IPS-20b (cell line): Measurements from ENCODE around the gene MVD.

Source experiments
- H3K27ac ChIP-seq: one replicate; pipeline ENCODE4 v1.5.1; 2013; ENCODE audit warnings: low read length
- H3K27me3 ChIP-seq: 2 replicates; pipeline ENCODE4 v1.6.1; 2013; ENCODE audit warnings: mild to moderate bottlenecking, low read length, inconsistent platforms; ENCODE audit not compliant: insufficient read depth
- H3K36me3 ChIP-seq: 2 replicates; pipeline ENCODE4 v1.6.1; 2013; ENCODE audit warnings: low read depth, mild to moderate bottlenecking, inconsistent platforms, low read length, moderate library complexity; ENCODE audit not compliant: insufficient read depth
- H3K4me1 ChIP-seq: 2 replicates; pipeline ENCODE4 v1.6.1; 2013; ENCODE audit warnings: mild to moderate bottlenecking, control low read depth, inconsistent platforms, low read length, moderate library complexity; ENCODE audit not compliant: insufficient read depth
- H3K4me3 ChIP-seq: 2 replicates; pipeline ENCODE4 v1.5.1; 2013; ENCODE audit warnings: mild to moderate bottlenecking, low read length, inconsistent platforms
- H3K9ac ChIP-seq: 2 replicates; pipeline ENCODE4 v1.6.1; 2013; ENCODE audit warnings: low read depth, mild to moderate bottlenecking, inconsistent platforms, low read length, moderate library complexity
- H3K9me3 ChIP-seq: 2 replicates; pipeline ENCODE4 v1.6.1; 2013; ENCODE audit warnings: mild to moderate bottlenecking, low read depth, low read length, inconsistent platforms; ENCODE audit not compliant: insufficient read depth

Gene MVD

GRCh38 chr16:88659160-88659559 is 3.7 kb downstream of the MVD start:
- Histone ChIP-seq H3K4me1 (peaks cover 6% of the 10 kb centered on the region; the same call in 1 of the 2 replicates), H3K27ac (no peak overlapping the region), H3K36me3 (peaks cover 29% of the 10 kb centered on the region), H3K4me3 (no peak overlapping the region), H3K9me3 (no peaks in the 10 kb centered on the region), H3K9ac (no peak overlapping the region), H3K27me3 (no peaks in the 10 kb centered on the region; the same call in 1 of the 2 replicates)

GRCh38 chr16:88658714-88659113 is 4.2 kb downstream of the MVD start:
- H3K4me1 ChIP-seq: peaks cover 6% of the 10 kb centered on the region; the same call in 1 of the 2 replicates

DNA sequence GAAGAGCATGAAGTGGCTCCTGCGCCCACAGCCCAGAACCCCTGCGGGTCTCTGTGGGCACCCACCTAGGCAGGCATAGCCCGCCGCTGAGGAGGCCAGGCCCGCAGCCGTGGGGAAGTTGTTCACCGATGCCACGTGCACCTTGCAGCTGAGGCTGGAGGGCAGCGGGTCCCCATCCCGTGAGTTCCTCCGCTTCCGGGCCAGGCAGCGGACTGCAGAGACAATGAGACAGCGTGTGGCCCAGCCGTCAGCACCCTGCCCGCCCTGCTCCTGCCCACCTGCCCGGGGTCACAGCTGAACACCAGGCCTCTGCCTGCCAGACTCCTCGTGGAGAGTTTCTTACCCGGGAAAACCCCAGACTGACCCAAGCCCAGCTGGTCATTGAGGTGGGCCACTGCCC is 5.5 kb downstream of the MVD start:
- Histone ChIP-seq H3K9ac (no peak overlapping the region), H3K36me3 (peaks cover 38% of the 10 kb centered on the region), H3K4me3 (no peak overlapping the region), H3K27ac (no peak overlapping the region), H3K27me3 (no peaks in the 10 kb centered on the region), H3K4me1 (peaks cover 6% of the 10 kb centered on the region; the same call in 1 of the 2 replicates), H3K9me3 (no peaks in the 10 kb centered on the region)

More at GRCh38 chr16:88658714-88659113, 4.2 kb downstream of the MVD start:
- Histone ChIP-seq H3K36me3 (peaks cover 31% of the 10 kb centered on the region), H3K27ac (no peak overlapping the region), H3K9me3 (no peaks in the 10 kb centered on the region), H3K27me3 (no peaks in the 10 kb centered on the region), H3K9ac (no peak overlapping the region), H3K4me3 (no peak overlapping the region)

DNA sequence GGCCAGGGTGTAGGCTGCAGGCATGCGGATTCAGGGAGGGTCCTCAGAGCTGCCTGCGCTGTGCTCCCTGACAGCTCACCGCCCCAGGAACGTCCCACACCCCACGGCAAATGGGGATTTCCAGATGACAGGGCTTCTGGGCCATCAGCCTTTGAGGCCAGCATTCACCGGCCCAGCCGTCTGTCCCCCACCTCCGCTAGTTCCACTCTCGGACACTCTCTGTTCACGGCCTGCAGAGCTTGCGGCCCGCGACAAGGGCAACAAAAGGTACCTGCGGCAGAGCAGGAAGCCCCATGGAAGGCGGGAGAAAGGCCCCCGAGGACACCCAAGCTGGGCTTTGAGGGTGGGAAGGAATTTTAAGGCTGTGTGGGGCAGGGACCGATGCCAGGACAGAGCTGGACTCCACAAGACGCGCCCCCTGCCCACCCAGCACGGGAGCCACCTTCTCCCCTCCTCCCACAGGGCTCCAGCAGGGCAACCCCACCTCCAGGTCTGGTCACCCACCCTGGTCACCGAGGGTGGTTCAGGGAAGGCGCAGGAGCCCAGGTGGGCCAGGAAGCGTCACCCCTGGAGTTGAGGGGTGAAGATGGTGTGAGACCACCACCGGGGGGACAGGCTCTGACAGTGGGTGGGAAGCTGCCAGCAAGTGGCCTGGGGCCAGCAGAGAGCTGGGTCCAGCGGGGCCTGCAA is 6.5 kb downstream of the MVD start:
- H3K27me3 ChIP-seq: no peaks in the 10 kb centered on the region
- peaks cover 38% of the 10 kb centered on the region for H3K36me3 ChIP-seq
- no peak overlapping the region for H3K9ac ChIP-seq
- no peaks in the 10 kb centered on the region for H3K9me3 ChIP-seq
- H3K27ac ChIP-seq: no peak overlapping the region
- no peak overlapping the region for H3K4me3 ChIP-seq
- H3K4me1 ChIP-seq: peaks cover 5% of the 10 kb centered on the region; the same call in 1 of the 2 replicates

DNA sequence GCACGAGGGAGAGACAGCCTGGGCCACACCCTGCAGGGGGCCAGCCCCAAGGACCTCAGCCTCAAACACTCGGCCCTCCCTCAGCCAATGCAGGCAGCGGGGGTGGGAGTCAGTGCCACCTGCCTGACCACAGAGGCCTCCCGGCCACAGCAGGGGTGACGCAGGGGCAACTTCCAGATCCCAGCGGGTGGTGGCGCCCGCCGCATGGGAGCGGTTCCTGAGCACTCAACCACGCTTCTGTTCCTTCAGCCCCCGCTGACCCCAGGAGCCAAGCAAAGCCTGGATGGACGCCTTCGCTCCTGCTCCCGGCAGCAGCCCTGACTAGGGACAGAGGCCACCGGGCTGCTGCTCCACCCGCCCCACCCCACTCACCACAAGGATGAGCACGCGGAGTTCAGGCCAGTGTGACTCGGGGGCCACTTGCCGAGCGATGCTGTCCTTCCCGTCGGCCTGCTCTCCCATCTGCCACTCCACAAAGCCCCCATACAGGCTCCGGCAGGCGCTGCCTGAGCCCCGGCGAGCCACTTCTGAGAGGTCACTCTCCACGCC is 7.1 kb downstream of the MVD start:
- Histone ChIP-seq H3K9me3 (no peaks in the 10 kb centered on the region), H3K4me1 (peaks cover 5% of the 10 kb centered on the region; the same call in 1 of the 2 replicates), H3K27ac (no peak overlapping the region), H3K4me3 (no peak overlapping the region), H3K9ac (no peak overlapping the region), H3K27me3 (no peaks in the 10 kb centered on the region), H3K36me3 (peaks cover 38% of the 10 kb centered on the region)

GRCh38 chr16:88655053-88655732 is 7.7 kb downstream of the MVD start:
- no peak overlapping the region for H3K4me3 ChIP-seq
- H3K4me1 ChIP-seq: peaks cover 5% of the 10 kb centered on the region; the same call in 1 of the 2 replicates
- no peaks in the 10 kb centered on the region for H3K9me3 ChIP-seq
- no peak overlapping the region for H3K9ac ChIP-seq
- H3K27me3 ChIP-seq: no peaks in the 10 kb centered on the region
- no peak overlapping the region for H3K27ac ChIP-seq
- H3K36me3 ChIP-seq: peaks cover 38% of the 10 kb centered on the region

DNA sequence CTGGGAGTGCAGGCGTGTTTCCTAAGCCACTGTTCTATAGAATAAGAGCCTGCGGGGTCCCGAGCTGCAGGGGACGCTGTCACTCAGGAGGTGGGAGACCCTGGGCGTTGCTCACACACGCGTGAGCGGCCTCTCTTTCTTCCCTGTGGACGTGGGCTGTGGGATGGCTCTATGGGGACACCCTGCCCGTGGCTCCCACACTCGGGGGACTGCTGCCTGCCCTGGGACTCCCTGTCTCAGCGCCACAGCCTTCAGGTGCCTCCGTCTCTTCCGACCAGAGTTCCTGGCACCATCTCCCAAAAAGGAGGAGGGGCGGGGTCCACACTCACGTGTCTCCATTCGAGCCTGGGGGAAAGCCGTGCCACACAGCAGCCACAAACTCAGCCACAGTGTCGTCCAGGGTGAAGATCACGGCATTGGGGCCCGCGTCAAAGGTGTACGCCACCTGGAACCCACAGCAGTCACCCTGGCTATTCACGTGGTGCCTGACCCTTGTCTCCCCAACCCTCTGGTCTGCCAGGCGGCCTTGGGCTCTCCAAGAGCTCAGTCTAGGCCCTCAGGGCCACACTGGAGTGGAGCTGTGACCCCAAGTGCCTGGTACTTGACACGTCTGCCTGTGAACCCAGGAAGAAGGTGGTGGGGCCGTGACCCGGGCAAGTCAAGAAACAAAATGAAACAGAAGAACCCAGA is 8.4 kb downstream of the MVD start:
- no peaks in the 10 kb centered on the region for H3K9me3 ChIP-seq
- no peaks in the 10 kb centered on the region for H3K27me3 ChIP-seq
- H3K9ac ChIP-seq: no peak overlapping the region
- H3K27ac ChIP-seq: no peak overlapping the region
- H3K36me3 ChIP-seq: peaks cover 38% of the 10 kb centered on the region
- H3K4me3 ChIP-seq: no peak overlapping the region
- peaks cover 5% of the 10 kb centered on the region; the same call in 1 of the 2 replicates for H3K4me1 ChIP-seq

DNA sequence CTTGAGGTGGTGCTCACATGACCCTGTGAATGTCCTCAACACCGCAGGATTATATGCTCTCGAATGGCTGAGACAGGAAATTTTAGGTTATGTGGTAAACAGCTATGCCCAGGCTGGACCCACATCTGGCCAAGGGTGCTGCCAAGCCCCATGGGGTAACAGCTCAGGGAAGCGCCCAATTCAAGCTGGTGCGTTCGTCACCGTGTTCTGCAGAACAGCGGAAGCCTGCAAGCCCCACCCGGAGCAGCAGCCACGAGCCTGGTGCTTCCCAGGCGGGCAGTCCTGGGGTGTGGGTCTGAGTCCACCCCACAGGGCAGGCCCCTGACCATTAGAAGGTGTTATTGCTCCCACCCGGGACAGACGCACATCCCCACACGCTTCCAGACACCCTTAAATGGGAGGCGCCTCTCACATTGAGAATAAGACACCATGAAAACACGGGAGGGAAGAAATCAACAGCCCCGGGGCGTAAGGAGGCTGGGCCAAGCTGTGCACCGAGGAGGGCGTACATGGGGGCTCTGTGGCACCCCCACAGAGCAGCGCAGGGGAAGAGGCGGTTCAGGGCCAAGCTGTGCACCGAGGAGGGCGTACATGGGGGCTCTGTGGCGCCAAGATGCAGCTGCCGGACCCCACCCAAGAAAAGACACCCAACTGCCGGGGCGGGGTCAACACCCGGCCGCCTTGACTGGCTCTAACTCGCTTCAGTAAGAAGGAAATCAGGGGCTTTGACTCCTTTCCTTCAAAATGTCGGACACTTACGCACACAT is 9.1 kb downstream of the MVD start:
- Histone ChIP-seq H3K9ac (no peak overlapping the region), H3K36me3 (peaks cover 38% of the 10 kb centered on the region), H3K4me3 (no peak overlapping the region), H3K27ac (no peak overlapping the region), H3K9me3 (no peaks in the 10 kb centered on the region), H3K27me3 (no peaks in the 10 kb centered on the region), H3K4me1 (peaks cover 5% of the 10 kb centered on the region; the same call in 1 of the 2 replicates)

DNA sequence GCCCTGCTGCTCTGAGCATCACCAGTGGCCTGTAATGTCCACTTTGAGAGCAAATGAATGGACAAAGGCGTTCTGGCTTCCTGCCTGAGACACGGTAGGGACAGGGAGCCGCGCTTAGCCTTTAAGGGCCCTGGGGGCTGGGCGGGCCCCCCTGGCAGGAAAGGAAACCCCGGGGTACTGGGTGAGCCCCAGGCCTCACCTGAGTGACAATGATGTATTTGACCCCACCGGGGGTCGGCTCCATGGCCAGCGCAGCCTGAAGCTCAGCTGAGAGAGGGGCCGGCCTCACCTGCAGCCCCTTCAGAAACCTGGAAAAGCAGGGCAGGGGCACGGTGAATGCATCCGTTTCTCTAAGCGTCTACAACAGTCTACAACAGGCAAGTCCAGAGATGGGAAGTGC is 9.8 kb downstream of the MVD start:
- H3K4me3 ChIP-seq: no peak overlapping the region
- peaks cover 34% of the 10 kb centered on the region for H3K36me3 ChIP-seq
- no peaks in the 10 kb centered on the region for H3K9me3 ChIP-seq
- H3K27ac ChIP-seq: no peak overlapping the region
- no peaks in the 10 kb centered on the region for H3K27me3 ChIP-seq
- H3K9ac ChIP-seq: no peak overlapping the region
- H3K4me1 ChIP-seq: peaks cover 5% of the 10 kb centered on the region; the same call in 1 of the 2 replicates

- Histone ChIP-seq H3K27ac (no peak overlapping the region), H3K36me3 (peaks cover 30% of the 10 kb centered on the region), H3K4me1 (peaks cover 5% of the 10 kb centered on the region; the same call in 1 of the 2 replicates), H3K9me3 (no peaks in the 10 kb centered on the region), H3K27me3 (no peaks in the 10 kb centered on the region), H3K9ac (no peak overlapping the region), H3K4me3 (no peak overlapping the region)
Measured at GRCh38 chr16:88652762-88653063, 10.2 kb downstream of the MVD start.
